HG02588 (cell line): ENCODE results near the gene SORD.
A peak's percentile ranks its signal among the peaks of the same experiment; 100 is the strongest.
"Not testable (repeated sequence)": the region's sequence is repeated elsewhere in the genome, so short reads cannot be mapped to it uniquely, and the experiment has no call there.

Source experiments
- ATAC-seq: cut with Tn5 transposase; IDR thresholded peaks from one replicate; pipeline ENCODE4 v1.9.1; 2021; ENCODE audit warnings: mild to moderate bottlenecking, moderate library complexity; ENCODE audit not compliant: unreplicated experiment

Gene SORD

DNA sequence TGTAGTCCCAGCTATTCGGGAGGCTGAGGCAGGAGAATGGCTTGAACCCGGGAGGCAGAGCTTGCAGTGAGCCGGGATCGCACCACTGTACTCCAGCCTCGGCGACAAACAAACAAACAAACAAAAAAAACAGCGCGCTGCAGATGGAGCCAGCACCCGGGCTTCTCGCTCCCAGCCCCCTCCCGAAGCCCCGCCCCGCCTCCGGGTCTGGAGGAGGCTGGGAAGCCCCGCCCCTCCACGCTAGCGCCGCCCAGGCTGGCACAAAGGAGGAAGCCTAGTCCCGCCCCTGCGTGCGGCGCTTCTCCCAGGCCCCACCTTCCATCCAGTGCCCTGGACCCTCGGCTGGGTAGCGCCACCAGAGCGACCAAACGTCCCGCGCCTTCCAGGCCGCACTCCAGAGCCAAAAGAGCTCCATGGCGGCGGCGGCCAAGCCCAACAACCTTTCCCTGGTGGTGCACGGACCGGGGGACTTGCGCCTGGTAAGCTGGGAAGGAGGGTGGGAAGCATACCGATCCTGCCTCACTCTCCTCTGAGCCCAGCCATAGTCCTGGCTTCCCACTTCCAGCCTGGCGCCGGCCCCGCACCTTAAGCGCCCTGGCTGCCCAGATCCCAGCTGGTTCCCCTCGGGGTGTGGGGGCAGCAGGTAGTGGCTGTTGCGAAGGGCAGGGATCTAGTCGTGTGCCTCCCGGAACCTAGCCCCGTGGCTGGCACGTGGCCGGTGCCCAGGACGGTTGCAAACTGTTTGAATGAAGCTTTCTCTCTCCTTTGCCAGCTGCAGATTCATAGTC lies at the start of gene SORD:
SORD (plus strand) TSS at position 325 of the 788 bp plus-strand sequence; CDS start at position 414, 89 bp downstream.
- ATAC-seq = peak; percentile 97

DNA sequence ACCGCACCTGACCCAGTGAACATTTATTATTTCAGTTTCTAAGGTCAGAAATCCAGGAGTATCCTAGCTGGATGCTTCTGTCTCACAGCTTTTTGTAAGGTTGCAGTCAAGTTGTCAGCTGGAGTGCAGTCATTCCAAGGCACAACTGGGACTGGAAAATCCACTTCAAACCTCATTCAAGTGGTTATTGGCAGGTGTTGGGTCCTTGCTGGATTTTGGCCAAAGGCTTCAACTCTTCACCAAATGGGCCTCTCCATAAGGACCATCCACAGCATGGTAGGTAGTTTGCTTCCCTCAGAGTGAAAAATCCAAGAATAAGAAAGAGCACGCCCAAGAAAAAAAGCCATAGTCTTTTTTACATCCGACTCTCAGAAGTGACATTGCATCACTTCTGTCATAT lies 46.8 kb upstream of the SORD start:
- ATAC-seq = not testable (repeated sequence)

DNA sequence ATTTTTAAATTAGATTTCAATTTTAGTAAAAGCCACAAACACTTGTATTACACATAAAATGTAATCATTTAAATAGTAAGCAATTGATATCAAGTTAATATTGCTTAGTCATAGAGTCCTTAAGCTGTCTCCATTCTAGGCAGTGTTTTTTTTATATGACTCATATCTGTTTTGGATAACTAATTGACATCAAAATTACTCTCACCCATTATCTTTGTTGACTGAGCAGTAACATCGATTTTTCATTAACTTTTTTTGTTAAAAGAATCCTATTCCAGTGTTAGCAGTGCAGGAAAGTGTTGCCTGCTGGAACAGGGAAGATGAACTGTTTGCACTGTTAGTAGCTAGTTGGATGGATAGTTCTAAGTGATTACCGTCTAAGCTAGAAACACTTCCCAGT lies 45.2 kb upstream of the SORD start:
- not testable (repeated sequence) for ATAC-seq

DNA sequence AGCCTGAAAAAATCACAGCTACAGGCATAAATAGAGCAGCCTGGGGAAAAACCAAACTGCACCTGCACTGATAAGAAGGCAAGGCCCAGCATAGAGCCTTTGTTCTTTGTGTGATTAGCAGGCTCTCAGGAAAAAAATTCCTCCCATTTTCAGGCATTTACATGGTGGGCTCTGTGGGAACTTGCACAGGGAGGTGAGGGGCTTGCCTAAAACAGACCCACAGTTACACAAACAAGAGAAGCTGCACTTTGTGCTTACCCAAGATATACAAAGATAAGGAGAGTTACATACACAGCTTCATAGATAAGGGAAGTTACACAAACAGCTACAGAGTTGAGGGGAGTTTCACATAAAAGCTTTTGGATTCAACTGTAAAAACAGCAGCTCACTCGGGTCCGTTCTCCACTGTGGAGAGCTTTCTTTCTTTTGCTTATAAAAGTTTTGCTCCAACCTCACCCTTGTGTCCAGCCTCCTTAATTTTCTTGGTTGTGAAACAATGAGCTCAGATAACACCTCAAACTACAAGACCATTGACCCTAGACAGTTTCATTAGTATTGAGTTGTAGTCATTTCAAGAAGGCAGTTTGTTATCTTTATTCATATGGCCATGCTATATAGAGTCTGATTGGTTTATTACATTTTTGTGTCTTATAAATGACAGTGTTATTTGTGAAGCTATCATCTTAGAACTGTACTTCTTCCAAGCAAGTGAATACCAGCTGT lies 43.2 kb upstream of the SORD start:
- not testable (repeated sequence) for ATAC-seq

- ATAC-seq = not testable (repeated sequence)
These were observed 38.9 kb upstream of the SORD start for GRCh38 chr15:44984144-44984543.

GRCh38 chr15:44986346-44987055 lies 36.5 kb upstream of the SORD start:
- not testable (repeated sequence) for ATAC-seq

- not testable (repeated sequence) for ATAC-seq
These were observed 35.3 kb upstream of the SORD start for GRCh38 chr15:44987711-44988110.

DNA sequence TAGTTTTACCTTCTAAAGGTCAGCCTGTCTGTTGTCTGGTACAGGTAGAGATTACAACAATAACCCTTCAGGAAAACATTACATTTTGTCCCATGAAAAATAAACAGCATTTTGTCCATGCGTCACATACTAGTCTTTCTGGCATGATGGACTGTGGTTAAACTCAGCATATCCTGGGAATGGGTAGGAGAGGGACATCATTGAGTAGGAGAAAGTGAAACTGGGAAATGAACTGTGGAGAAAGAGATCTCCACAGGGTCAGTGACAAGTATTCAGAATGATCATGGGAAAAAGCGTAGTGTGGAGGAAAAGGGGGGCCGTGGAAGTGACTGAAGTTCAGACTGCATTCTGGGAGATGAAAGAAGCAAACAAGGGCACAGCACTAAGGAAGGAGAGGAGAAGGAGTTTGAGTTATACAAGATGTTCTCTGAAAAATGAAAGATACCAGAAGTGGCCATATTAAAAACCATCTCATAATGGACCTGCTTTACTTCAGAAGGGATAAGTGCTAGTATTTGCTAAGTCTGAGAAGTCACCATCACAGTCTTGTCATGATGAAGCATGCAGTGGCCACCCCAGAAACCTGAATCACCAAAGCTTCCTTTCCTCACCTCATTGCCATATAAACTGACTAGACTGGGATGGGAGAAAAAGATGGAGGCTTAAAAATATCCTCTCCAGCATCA lies 34.7 kb upstream of the SORD start:
- ATAC-seq = not testable (repeated sequence)

DNA sequence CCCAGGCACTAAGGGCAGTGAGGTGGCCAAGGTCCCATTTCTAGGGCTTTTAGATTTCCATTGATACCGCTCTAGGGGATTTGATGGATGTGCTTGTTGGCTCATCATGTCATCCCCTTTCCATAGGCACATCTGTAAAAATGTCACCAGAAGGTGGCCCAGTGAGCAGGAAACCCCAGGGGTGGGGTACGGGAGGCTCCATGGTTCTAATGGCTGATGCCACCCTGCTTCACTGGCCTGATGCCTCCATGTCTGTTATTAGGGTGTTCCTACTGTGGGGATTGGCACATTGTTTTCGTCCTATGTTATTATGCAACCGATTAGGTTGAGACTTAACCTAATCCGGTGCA lies 34.1 kb upstream of the SORD start:
- ATAC-seq = not testable (repeated sequence)

GRCh38 chr15:44997632-44998031 lies 25.4 kb upstream of the SORD start:
- not testable (repeated sequence) for ATAC-seq

DNA sequence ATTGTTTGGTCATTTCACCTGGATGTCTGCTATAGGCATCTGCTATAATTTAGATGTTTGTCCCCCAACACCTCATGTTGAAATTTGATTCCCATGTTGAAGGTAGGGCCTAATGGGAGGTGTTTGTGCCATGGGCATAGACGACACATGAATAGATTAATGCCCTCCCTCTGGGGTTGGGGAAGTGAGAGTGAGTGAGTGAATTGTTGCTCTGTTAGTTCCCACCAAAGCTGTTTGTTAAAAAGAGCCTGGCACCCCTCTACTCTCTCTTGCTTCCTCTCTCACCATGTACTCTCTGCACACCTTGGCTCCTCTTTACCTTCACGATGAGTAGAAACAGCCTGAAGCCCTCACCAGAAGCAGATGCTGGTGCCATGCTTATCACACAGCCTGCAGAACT lies 23.9 kb upstream of the SORD start:
- no peak for ATAC-seq

DNA sequence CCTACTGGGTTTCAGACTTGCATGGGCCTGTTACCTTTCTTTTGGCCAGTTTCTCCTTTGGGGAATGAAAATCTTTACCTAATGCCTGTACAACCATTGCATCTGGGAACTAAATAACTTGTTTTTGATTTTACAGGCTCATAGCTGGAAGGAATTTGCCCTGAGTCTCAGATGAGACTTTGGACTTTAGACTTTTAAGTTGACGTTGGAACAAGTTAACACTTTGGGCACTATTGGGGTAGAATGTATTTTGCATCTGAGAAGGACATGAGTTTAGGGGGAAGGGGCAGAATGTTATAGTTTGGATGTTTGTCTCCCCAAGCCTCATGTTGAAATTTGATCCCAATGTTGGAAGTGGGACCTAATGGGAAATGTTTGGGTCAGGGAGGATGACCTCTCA lies 21.8 kb upstream of the SORD start:
- not testable (repeated sequence) for ATAC-seq

- not testable (repeated sequence) for ATAC-seq
These were observed 19.1 kb upstream of the SORD start for GRCh38 chr15:45003731-45004410.

- not testable (repeated sequence) for ATAC-seq
These were observed 18.3 kb upstream of the SORD start for GRCh38 chr15:45004590-45005175.

- ATAC-seq = no peak
These were observed 13.9 kb upstream of the SORD start for GRCh38 chr15:45009046-45009445.

GRCh38 chr15:45015114-45015513 lies 7.9 kb upstream of the SORD start:
- ATAC-seq = not testable (repeated sequence)

DNA sequence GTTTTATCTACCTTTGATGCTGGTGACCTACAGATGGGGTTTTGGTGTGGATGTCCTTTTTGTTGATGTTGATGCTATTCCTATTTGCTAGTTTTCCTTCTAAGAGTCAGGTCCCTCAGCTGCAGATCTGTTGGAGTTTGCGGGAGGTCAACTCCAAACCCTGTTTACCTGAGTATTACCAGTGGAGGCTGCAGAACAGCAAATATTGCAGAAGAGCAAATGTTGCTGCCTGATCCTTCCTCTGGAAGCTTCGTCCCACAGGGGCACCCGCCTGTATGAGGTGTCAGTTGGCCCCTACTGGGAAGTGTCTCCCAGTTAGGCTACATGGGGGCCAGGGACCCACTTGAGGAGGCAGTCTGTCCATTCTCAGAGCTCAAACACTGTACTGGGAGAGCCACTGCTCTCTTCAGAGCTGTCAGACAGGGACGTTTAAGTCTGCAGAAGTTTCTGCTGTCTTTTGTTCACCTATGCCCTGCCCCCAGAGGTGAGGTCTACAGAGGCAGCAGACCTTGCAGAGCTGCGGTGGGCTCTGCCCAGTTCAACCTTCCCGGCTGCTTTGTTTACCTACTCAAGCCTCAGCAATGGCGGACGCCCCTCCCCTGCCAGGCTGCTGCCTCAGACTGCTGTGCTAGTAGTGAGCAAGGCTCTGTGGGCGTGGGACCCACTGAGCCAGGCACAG lies 2.6 kb upstream of the SORD start:
- ATAC-seq = not testable (repeated sequence)

- not testable (repeated sequence) for ATAC-seq
These were observed 2.1 kb upstream of the SORD start for GRCh38 chr15:45020901-45021259.

DNA sequence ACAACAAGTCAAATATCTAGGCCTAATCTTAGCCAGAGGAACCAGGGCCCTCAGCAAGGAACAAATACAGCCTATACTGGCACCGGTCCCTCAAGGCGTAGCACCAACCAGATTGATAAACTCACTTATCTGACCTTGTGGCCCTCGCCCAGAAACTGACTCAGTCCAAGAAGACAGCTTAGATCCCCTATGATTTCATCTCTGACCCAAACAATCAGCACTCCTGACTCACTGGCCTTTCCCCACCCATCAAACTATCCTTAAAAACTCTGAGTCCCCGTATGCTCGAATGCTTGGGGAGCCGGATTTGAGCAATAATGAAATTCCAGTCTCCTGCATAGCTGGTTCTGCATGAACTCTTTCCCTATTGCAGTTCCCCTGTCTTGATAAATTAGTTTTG lies 1.6 kb upstream of the SORD start:
- ATAC-seq = no peak
